BLaER1 (cell line): ENCODE data around the gene TSPAN18.

ENCODE experiments used
- H3K27ac ChIP-seq: shearing (Covaris generic); formaldehyde crosslinking; 2 replicates; pipeline ENCODE4 v1.8.1; 2022
- H3K27me3 ChIP-seq: shearing (Covaris generic); formaldehyde crosslinking; 2 replicates; pipeline ENCODE4 v1.8.1; 2022
- H3K36me3 ChIP-seq: shearing (Covaris generic); formaldehyde crosslinking; 2 replicates; pipeline ENCODE4 v1.8.1; 2022
- H3K4me1 ChIP-seq: shearing (Covaris generic); formaldehyde crosslinking; 2 replicates; pipeline ENCODE4 v1.8.1; 2022
- H3K4me2 ChIP-seq: shearing (Covaris generic); formaldehyde crosslinking; 2 replicates; pipeline ENCODE4 v1.8.1; 2022
- H3K4me3 ChIP-seq: shearing (Covaris generic); formaldehyde crosslinking; 2 replicates; pipeline ENCODE4 v1.8.1; 2022
- H3K9ac ChIP-seq: shearing (Covaris generic); formaldehyde crosslinking; 2 replicates; pipeline ENCODE4 v1.8.1; 2022
- H3K9me3 ChIP-seq: shearing (Covaris generic); formaldehyde crosslinking; 2 replicates; pipeline ENCODE4 v1.8.1; 2022
- H4K20me1 ChIP-seq: shearing (Covaris generic); formaldehyde crosslinking; 2 replicates; pipeline ENCODE4 v1.8.1; 2022
- Cebpa-rat ChIP-seq: shearing (Covaris generic); IDR thresholded peaks from 2 replicates; pipeline ENCODE4 v1.8.1; 2022

TSPAN18 gene

GRCh38 chr11:44727114-44727372 lies 281 bp downstream of the TSPAN18 start:
- Histone ChIP-seq H3K4me2 (peak overlapping the region; percentile 100), H3K4me1 (peaks cover 20% of the 10 kb centered on the region), H3K9ac (peak overlapping the region; percentile 57; the same call in 1 of the 2 replicates), H3K27me3 (peaks cover 57% of the 10 kb centered on the region), H3K36me3 (no peaks in the 10 kb centered on the region), H3K4me3 (peak overlapping the region; percentile 74), H3K9me3 (no peaks in the 10 kb centered on the region), H4K20me1 (peaks cover 6% of the 10 kb centered on the region; the same call in 1 of the 2 replicates), H3K27ac (no peak overlapping the region)
- no peak for TF ChIP-seq Cebpa-rat

DNA sequence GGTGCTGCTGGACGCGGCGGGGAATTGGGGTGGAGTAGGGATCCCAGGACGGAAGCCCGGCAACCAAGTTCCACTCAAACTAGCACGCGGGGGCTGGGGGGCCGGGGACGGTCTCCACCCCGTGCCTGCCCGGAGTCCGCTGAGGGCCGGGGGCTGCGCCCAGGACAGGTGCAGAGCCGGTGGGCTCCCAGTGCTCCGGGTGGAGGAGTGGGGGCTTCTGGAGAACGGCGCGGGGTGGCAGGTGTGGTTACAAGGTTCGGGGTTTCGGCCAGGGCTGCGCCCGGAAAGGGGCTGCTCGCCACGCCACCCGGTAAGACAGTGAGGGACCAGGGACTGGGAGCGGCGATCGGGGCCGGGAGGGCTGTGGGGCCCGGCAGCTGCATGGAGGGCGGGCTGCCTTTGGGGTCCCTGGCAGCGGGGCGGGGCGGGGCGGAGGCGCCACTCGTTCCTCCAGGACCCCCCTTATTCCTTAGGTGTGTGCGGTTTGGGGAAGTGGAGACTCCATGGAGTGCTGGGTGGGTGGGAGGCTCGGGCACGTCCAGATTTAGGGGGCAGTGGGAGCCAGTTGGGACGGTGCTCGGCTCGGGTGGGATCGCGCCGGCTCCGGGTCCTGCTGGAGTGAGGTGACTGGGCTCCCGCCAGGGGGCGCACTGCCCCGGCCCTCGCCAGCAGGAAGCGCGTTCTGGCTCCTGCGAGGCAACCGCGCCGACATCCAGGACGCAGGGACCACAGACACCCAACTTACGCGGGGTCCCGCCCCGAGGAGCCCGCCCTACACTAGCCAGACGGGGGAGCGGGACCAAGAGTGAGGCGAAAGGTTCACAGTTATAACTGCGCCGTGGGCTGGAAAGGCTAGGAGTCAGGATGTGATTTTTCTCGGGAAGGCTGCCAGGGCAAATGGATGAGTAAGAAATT lies 868 bp downstream of the TSPAN18 start:
- Histone ChIP-seq H3K4me1 (peaks cover 20% of the 10 kb centered on the region), H3K4me2 (peak overlapping the region; percentile 100), H3K36me3 (no peaks in the 10 kb centered on the region), H3K4me3 (peak overlapping the region; percentile 74), H3K27me3 (peaks cover 57% of the 10 kb centered on the region), H3K9me3 (no peaks in the 10 kb centered on the region), H3K9ac (peak overlapping the region; percentile 57; the same call in 1 of the 2 replicates), H3K27ac (no peak overlapping the region), H4K20me1 (peaks cover 6% of the 10 kb centered on the region; the same call in 1 of the 2 replicates)
- no peak for TF ChIP-seq Cebpa-rat

GRCh38 chr11:44728491-44728910 lies 1.7 kb downstream of the TSPAN18 start:
- Histone ChIP-seq H4K20me1 (peaks cover 6% of the 10 kb centered on the region; the same call in 1 of the 2 replicates), H3K4me1 (peaks cover 21% of the 10 kb centered on the region), H3K27me3 (peaks cover 57% of the 10 kb centered on the region), H3K4me3 (no peak overlapping the region), H3K36me3 (no peaks in the 10 kb centered on the region), H3K4me2 (peak overlapping the region; percentile 100; the same call in 1 of the 2 replicates), H3K9ac (no peak overlapping the region), H3K9me3 (no peaks in the 10 kb centered on the region), H3K27ac (no peak overlapping the region)
- TF ChIP-seq Cebpa-rat, result no peak

- H3K4me3 ChIP-seq, result no peak overlapping the region
- TF ChIP-seq Cebpa-rat, result no peak
- no peak overlapping the region for H3K4me2 ChIP-seq
- H3K27ac ChIP-seq, result no peak overlapping the region
- no peak overlapping the region for H3K9ac ChIP-seq
- no peaks in the 10 kb centered on the region for H3K36me3 ChIP-seq
- H4K20me1 ChIP-seq, result peaks cover 6% of the 10 kb centered on the region; the same call in 1 of the 2 replicates
- no peaks in the 10 kb centered on the region for H3K9me3 ChIP-seq
- H3K4me1 ChIP-seq, result peaks cover 27% of the 10 kb centered on the region
- peaks cover 57% of the 10 kb centered on the region for H3K27me3 ChIP-seq
Measured at GRCh38 chr11:44729063-44729462, 2.3 kb downstream of the TSPAN18 start.

DNA sequence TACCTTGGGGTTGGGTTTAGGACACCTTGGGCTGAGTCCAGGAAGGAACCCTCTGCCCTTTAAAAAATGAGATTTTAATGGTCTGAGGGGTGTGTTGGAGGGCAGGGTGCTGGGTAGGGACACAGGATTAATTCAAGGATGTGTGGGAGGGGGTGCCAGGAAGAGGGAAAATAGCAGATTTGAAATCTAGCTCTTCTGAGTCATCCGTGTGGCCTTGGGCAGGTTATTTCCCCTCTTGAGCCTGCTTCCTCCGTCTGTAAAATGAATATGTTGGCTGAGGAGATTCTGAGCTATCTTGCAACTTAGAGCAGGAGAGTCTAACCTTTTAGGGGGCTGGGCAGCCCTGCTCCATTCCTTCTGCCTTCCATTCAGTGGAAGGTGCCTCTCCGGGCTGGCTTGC lies 3.0 kb downstream of the TSPAN18 start:
- H3K9me3 ChIP-seq, result no peaks in the 10 kb centered on the region
- H3K9ac ChIP-seq, result no peak overlapping the region
- H3K4me1 ChIP-seq, result peaks cover 33% of the 10 kb centered on the region
- H3K27ac ChIP-seq, result no peak overlapping the region
- H3K27me3 ChIP-seq, result peaks cover 57% of the 10 kb centered on the region
- peaks cover 6% of the 10 kb centered on the region; the same call in 1 of the 2 replicates for H4K20me1 ChIP-seq
- no peak for TF ChIP-seq Cebpa-rat
- no peaks in the 10 kb centered on the region for H3K36me3 ChIP-seq
- no peak overlapping the region for H3K4me2 ChIP-seq
- no peak overlapping the region for H3K4me3 ChIP-seq

DNA sequence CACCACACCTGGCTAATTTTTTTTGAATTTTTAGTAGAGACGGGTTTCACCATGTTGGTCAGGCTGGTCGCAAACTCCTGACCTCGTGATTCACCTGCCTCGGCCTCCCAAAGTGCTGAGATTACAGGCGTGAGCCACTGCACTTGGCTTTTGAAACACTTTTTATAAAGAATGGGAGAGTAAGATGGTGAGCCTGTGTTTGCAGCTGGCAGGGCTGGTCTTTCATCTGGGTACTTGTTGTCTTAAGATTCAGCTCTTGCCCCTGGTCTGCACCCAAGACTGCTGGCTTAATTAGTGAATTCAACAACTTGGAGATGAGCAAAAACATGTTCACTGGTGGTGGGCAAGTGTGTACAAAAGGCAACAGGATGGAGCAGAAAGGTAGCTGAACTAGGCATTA lies 4.0 kb downstream of the TSPAN18 start:
- Histone ChIP-seq H3K9me3 (no peaks in the 10 kb centered on the region), H4K20me1 (peaks cover 6% of the 10 kb centered on the region; the same call in 1 of the 2 replicates), H3K9ac (no peak overlapping the region), H3K27ac (no peak overlapping the region), H3K4me3 (no peak overlapping the region), H3K4me2 (no peak overlapping the region), H3K27me3 (peaks cover 46% of the 10 kb centered on the region), H3K4me1 (peaks cover 38% of the 10 kb centered on the region), H3K36me3 (no peaks in the 10 kb centered on the region)
- no peak for TF ChIP-seq Cebpa-rat

GRCh38 chr11:44731685-44732430 lies 5.1 kb downstream of the TSPAN18 start:
- peaks cover 30% of the 10 kb centered on the region for H3K4me1 ChIP-seq
- no peaks in the 10 kb centered on the region for H3K36me3 ChIP-seq
- no peaks in the 10 kb centered on the region for H3K9me3 ChIP-seq
- H4K20me1 ChIP-seq, result peaks cover 6% of the 10 kb centered on the region; the same call in 1 of the 2 replicates
- H3K4me3 ChIP-seq, result no peak overlapping the region
- no peak overlapping the region for H3K9ac ChIP-seq
- peaks cover 36% of the 10 kb centered on the region for H3K27me3 ChIP-seq
- no peak overlapping the region for H3K27ac ChIP-seq
- TF ChIP-seq Cebpa-rat, result no peak
- no peak overlapping the region for H3K4me2 ChIP-seq

DNA sequence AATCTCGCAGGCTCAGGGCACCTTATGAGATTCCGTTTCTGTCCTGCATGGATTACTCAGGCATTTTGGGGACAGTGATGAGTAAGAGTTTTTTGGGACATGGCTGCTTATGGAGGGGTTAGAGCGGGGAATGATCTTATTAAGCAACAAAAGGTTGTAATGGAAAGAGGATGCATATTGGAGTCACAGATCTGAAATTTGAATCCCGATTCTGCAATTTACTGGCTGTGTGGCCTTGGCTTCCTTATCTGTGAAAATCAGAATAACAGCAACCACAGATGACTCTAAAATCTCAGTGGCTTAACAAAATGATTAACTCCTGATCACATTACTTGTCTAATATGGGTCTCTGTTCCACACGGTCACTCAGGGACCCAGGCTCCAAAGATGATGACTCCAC lies 5.8 kb downstream of the TSPAN18 start:
- H3K27me3 ChIP-seq, result peaks cover 29% of the 10 kb centered on the region
- no peaks in the 10 kb centered on the region for H3K9me3 ChIP-seq
- no peaks in the 10 kb centered on the region for H3K36me3 ChIP-seq
- H3K4me2 ChIP-seq, result no peak overlapping the region
- TF ChIP-seq Cebpa-rat, result no peak
- peaks cover 32% of the 10 kb centered on the region for H3K4me1 ChIP-seq
- no peaks in the 10 kb centered on the region for H4K20me1 ChIP-seq
- H3K9ac ChIP-seq, result no peak overlapping the region
- no peak overlapping the region for H3K27ac ChIP-seq
- no peak overlapping the region for H3K4me3 ChIP-seq

DNA sequence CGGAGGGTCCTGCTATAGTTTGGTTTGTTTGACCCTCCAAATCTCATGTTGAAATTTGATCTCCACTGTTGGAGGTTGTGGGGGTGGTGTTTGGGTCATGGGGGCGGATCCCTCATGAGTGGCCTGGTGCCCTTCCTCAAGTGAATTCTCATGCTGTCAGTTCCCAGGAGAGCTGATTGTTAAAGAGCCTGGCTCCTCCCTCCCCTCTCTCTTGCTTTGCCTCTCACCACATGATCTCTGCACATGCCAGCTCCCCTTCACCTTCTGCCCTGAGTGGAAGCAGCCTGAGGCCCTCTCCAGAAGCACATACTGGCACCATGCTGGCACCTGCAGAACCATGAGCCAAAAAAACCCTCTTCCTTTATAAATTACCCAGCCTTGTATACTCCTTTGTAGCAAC lies 7.1 kb downstream of the TSPAN18 start:
- H3K4me1 ChIP-seq, result peaks cover 32% of the 10 kb centered on the region
- H3K9ac ChIP-seq, result no peak overlapping the region
- no peaks in the 10 kb centered on the region for H3K36me3 ChIP-seq
- TF ChIP-seq Cebpa-rat, result no peak
- H3K4me3 ChIP-seq, result no peak overlapping the region
- no peaks in the 10 kb centered on the region for H4K20me1 ChIP-seq
- H3K27ac ChIP-seq, result no peak overlapping the region
- H3K27me3 ChIP-seq, result peaks cover 16% of the 10 kb centered on the region
- peak overlapping the region; percentile 26 for H3K4me2 ChIP-seq
- no peaks in the 10 kb centered on the region for H3K9me3 ChIP-seq

GRCh38 chr11:44734843-44735381 lies 8.2 kb downstream of the TSPAN18 start:
- Histone ChIP-seq H3K4me3 (no peak overlapping the region), H3K4me2 (peak overlapping the region; percentile 49), H3K9me3 (no peaks in the 10 kb centered on the region), H3K27ac (no peak overlapping the region), H3K4me1 (peaks cover 35% of the 10 kb centered on the region), H3K9ac (no peak overlapping the region), H4K20me1 (no peaks in the 10 kb centered on the region), H3K27me3 (peaks cover 6% of the 10 kb centered on the region), H3K36me3 (no peaks in the 10 kb centered on the region)
- TF ChIP-seq Cebpa-rat, result no peak
